Motor neuron (in vitro differentiated cells): Measurements from ENCODE around the gene GNRH2. TPM values are rescaled to one million over a fixed set of nuclear protein-coding genes. Genes with fewer than 3 reads are reported as not detected.
"Not testable (repeated sequence)": the region's sequence is repeated elsewhere in the genome, so short reads cannot be mapped to it uniquely, and the experiment has no call there.

ENCODE experiments used
- ATAC-seq, 8 experiments: fragments of 200-7000 bp; cut with Tn5 transposase; replicated peaks in 6 of 8; 2 replicates each; pipeline ENCODE4 v1.8.0; 2021; ENCODE audit warnings: mild to moderate bottlenecking in 8 of 8, moderate library complexity in 8 of 8
- H3K27ac ChIP-seq, 2 donors: fragments of 250-450 bp; sonication (Bioruptor Pico); 2 replicates each; pipeline ENCODE4 v1.9.0; 2021; ENCODE audit warnings: antibody characterized with exemption in 2 of 2, mild to moderate bottlenecking in 2 of 2, moderate library complexity in 1 of 2
- H3K4me1 ChIP-seq, 2 donors: fragments of 250-450 bp; sonication (Bioruptor Pico); replicated peaks in 1 of 2; 2 replicates each; pipeline ENCODE4 v1.6.1; 2021; ENCODE audit warnings: antibody characterized with exemption in 2 of 2, mild to moderate bottlenecking in 2 of 2, moderate library complexity in 1 of 2
- H3K4me3 ChIP-seq, 5 donors: fragments of 250-450 bp; sonication (Bioruptor Pico); 2 replicates each; pipeline ENCODE4 v1.9.0; 2021; ENCODE audit warnings: antibody characterized with exemption in 5 of 5, mild to moderate bottlenecking in 5 of 5, moderate library complexity in 4 of 5
- WGBS, 10 experiments: fragments of 450-650 bp; shearing (Covaris generic); methylation state at CpG; one replicate each; pipeline ENCODE4 v1.0.0; 2022; 5-methylcytosine and 5-hydroxymethylcytosine counted together
- in situ Hi-C, 9 experiments: fragments of 400-800 bp; cut with MboI; loops; one replicate each; pipeline ENCODE4 v1.15.0; 2021; ENCODE audit warnings: low sequenced_read_pairs in 9 of 9, low pct_unique_long_range_greater_than_20kb in 2 of 9; ENCODE audit not compliant: unreplicated experiment in 9 of 9
- total RNA-seq, 8 experiments: library from RNA; unstranded; fragments of 300-600 nt; gene quantifications; 2 replicates each; pipeline versions ENCODE4 v1.2.3 to v1.2.4, GENCODE V29; 2022

Gene GNRH2
- total RNA-seq, 8 experiments from 2014 or later, result 0.27 to 1.2 (median 0.96) TPM; not detected in 1

DNA sequence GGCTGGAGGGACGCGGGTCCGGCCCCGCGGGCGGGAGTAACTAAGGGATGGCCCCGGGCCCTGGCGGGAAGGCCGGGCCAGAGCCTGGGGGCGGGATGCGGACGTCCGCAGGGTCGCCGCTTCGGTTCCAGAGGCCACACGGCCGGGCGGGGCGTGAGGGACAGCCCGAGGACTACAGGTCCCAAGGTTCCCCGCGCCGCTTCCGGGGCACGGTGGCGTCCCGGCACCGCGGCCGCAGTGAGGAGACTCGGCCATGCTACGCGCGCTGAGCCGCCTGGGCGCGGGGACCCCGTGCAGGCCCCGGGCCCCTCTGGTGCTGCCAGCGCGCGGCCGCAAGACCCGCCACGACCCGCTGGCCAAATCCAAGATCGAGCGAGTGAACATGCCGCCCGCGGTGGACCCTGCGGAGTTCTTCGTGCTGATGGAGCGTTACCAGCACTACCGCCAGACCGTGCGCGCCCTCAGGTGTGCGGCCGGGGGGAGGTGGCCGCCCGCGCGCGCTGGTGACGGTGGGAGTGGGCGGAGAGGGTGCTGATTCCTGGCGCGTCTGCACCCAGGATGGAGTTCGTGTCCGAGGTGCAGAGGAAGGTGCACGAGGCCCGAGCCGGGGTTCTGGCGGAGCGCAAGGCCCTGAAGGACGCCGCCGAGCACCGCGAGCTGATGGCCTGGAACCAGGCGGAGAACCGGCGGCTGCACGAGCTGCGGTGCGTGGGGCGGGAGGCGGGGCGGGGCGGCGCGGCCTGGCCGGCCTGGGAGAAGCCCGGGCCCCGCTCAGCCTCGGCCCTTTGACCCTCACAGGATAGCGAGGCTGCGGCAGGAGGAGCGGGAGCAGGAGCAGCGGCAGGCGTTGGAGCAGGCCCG is 2.6 kb downstream of the GNRH2 start, which contains the start of gene MRPS26:
Gene MRPS26 (plus strand): TSS at position 237 of the 861 bp plus-strand sequence. CDS start 17 bp downstream, at position 254.
- in situ Hi-C loops, result no loop called here
- H3K4me3 ChIP-seq, result peak within 1 kb of the TSS; percentile 50 to 93 (median 61)
- H3K27ac ChIP-seq, result peak within 1 kb of the TSS; percentile 84 to 95
- WGBS, 10 experiments, result 0% methylated on average over 2 to 9 of the region's 104 CpGs; no CpG with 5 or more reads in 6 of the 10 experiments
- ATAC-seq, result peak; percentile 88 to 95 (median 94)
- H3K4me1 ChIP-seq, result peaks cover 10 to 12% of the 10 kb centered on the region in 2 donors

DNA sequence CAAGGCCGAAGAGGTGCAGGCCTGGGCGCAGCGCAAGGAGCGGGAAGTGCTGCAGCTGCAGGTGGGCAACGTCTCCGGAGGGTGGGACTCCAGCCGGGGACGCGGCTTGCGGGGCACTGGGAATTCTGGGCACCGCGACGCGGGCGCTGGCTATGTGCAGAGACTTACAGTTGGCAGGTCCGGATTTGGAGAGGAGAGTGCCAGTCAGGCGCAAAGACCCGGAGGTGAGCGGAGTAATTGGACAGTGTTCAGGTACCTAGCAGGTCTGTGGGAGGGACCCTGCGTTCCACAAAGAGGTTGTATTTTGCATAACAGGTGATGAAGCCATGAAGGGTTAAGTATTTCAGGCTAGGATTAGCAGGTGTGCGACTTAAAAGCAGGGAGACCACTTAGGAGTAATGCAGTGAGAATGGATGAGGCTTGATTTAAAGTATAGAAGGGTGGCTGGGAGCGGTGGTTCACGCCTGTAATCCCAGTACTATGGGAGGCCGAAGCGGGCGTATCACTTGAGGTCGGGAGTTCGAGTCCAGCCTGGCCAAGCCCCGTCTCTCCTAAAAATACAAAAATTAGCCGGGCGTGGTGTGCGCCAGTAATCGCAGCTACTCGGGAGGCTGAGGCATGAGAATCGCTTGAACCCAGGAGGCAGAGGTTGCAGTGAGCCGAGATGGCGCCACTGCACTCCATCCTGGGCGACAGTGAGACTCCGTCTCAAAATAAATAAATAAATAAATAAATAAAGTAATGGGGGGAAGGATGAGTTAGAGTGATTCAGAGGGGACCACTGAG is 3.4 kb downstream of the GNRH2 start:
- Histone ChIP-seq H3K27ac (peak overlapping the region; percentile 84 to 95), H3K4me3 (peak overlapping the region; percentile 50 to 93 (median 61)), H3K4me1 (peaks cover 10 to 12% of the 10 kb centered on the region in 2 donors)
- whole genome bisulfite sequencing, 10 experiments, result 9 to 64% (median 54%) methylated on average over 4 to 25 of the region's 39 CpGs; no CpG with 5 or more reads in 4 of the 10 experiments
- no peak for ATAC-seq
- in situ Hi-C loops, result no loop called here

DNA sequence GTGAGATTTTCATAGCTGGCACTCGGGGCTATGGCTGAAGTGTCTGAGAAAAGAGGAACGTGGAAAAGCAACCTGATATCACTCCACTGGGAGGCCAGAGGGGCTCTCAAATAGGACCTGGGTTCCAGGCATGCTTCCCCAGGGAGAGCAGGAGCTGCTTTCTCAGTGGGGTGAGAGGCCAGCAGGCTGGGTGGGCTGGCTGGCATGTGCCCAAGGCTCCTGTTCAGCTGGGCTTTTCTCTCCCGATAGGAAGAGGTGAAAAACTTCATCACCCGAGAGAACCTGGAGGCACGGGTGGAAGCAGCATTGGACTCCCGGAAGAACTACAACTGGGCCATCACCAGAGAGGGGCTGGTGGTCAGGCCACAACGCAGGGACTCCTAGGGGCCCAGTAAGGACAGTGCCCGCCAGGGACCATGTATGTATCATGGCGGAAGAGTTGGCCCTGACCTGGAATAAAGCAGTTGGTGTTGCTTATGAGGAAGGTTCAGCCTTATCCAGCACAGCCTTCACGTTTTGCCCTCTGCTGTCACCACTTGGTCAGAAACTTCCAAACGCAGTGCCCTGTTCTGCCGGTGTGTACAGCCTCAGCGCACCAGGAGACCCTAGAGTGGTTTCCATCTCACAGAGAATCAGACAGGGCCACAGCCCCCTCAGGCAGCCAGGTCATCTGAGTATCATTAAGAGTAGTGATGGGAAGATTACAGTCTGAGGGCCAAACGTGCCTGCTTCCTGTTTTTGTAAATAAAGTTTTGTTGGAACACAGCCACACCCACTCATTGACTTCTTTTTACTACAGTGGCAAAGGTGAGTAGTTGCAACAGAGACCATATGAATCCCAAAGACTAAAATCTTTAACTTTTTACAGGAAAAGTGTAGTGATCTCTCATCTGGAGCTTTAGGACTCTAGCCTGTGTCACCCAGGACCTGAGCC is 4.3 kb downstream of the GNRH2 start:
- Histone ChIP-seq H3K4me3 (peak overlapping the region in 4 of 5 donors; percentile 50 to 93 (median 76)), H3K4me1 (peaks cover 10 to 12% of the 10 kb centered on the region in 2 donors), H3K27ac (no peak overlapping the region)
- in situ Hi-C loops, result no loop called here
- WGBS, 10 experiments, result 65 to 100% (median 89%) methylated on average over 2 to 8 of the region's 14 CpGs; no CpG with 5 or more reads in 1 of the 10 experiments
- ATAC-seq, result no peak

DNA sequence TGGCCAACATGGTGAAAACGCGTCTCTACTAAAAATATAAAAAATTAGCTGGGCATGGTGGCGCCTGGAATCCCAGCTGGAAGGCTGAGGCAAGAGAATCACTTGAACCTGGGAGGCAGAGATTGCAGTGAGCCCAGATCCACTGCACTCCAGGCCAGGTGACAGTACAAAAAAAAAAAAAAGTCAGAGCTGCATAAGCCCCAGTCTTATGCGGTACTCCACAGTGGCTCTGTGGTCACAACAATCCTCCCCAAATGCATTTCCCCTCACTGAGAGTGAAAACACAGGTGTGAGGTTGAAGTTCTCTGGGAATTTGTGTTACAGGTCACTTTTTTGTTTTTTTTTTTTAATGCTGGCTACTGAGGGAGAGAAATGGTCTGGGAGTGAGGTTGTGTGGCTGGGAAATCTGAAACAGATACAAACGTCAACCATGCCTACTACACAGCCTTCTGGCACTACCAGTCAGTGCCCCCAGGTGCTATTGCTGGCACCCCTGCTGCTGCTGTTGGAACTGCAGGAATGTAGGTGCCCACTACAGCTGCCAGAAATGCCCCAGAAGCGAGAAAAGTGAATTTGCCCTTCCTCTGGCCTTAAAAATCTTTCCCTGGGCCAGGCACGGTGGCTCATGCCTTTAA is 8.1 kb downstream of the GNRH2 start:
- no peak for ATAC-seq
- Histone ChIP-seq H3K4me3 (no peak overlapping the region), H3K27ac (no peak overlapping the region), H3K4me1 (peaks cover 5 to 6% of the 10 kb centered on the region in 2 donors)
- 33 to 100% (median 75%) methylated on average over 1 to 4 of the region's 7 CpGs; no CpG with 5 or more reads in 2 of the 10 experiments for WGBS, 10 experiments
- in situ Hi-C loops, result loop anchor here in 2 of 9 experiments (10.0 to 25.0 kb wide), 2 partner anchors 63 to 261 kb away; no protein-coding TSS in a partner anchor

DNA sequence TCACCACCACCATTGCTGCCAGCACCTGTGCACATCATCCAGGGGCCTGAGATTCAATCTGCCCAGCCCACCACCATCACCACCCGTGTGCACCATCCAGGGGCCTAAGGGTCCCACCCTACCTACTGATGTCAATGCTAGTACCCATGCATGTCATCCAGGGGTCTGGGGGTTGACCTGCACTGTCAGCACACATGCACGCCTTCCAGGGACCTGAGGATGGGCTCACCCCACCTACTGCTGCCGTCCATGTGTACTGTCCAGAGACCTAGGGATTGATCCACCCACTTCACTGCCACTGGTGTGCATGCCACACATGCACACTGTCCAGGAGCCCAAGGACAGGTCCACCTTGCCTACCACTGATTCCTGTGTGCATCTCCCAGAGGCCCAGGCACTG is 16.1 kb downstream of the GNRH2 start:
- WGBS, 10 experiments, result 57 to 80% methylated on average over 1 of the region's 3 CpGs; no CpG with 5 or more reads in 8 of the 10 experiments
- H3K4me1 ChIP-seq, result no peaks in the 10 kb centered on the region
- no peak overlapping the region for H3K4me3 ChIP-seq
- ATAC-seq, result no peak
- H3K27ac ChIP-seq, result no peak overlapping the region
- in situ Hi-C loops, result loop anchor here in 2 of 9 experiments (10.0 to 25.0 kb wide), 2 partner anchors 55 to 253 kb away; no protein-coding TSS in a partner anchor

DNA sequence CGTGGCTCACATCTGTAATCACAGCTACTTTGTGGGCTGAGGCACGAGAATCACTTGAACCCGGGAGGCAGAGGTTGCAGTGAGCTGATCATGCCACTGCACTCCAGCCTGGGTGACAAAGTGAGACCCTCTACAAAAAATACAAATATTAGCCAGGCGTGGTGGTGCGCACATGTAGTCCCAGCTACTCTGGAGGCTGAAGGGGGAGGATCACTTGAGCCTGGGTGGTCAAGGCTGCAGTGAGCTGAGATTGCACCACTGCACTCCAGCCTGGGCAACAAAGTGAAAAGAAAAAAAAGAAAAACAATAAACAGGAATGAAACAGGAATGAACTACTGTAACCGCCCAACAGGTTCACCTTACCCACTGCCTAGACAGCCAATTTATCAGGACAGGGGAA is 20.7 kb downstream of the GNRH2 start:
- H3K4me3 ChIP-seq, ATAC-seq, H3K4me1 ChIP-seq, H3K27ac ChIP-seq: not testable (repeated sequence)
- in situ Hi-C loops, result loop anchor here in 1 of 9 experiments (25.0 kb wide), 1 partner anchor 248 kb away; no protein-coding TSS in a partner anchor
- WGBS, 10 experiments, result 31 to 100% (median 93%) methylated on average over 1 to 5 of the region's 6 CpGs; no CpG with 5 or more reads in 2 of the 10 experiments

DNA sequence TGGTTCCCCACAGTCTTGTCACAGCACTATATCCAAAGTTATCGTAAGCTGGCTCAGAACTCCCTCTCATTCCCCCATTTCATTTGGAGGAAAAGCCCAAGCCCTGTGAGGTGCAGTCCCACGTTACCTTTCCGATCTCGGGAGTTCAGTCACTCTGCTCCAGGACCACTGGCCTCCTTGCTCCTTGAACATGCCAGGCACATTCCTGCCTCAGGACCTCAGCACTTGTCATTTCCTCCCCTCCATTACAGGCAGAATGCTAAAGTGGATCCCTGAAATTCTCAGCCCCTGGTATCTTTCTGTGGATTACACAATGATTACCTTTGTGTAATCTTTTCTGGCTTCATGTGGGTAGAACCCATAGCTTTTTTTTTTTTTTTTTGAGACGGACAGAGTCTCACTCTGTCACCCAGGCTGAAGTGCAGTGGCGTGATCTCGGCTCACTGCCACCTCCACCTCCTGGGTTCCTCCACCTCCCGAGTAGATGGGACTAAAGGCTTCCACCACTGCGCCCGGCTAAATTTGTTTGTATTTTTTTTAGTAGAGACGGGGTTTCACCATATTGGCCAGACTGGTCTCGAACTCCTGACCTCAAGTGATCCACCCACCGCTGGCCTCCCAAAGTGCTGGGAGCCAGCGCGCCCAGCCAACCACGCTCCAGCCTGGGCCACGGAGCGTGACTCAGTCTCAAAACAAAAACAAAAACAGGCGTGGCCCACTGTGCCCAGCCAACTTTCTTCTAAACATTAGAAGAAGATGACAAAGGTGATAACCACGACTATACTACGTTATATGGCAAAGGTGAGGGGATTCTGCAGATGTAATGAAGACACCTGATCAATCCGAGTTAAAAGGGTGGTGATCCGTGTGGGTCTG is 24.0 kb downstream of the GNRH2 start:
- WGBS, 10 experiments, result 27 to 89% (median 81%) methylated on average over 3 to 17 of the region's 23 CpGs; no CpG with 5 or more reads in 1 of the 10 experiments
- no peaks in the 10 kb centered on the region for H3K4me1 ChIP-seq
- in situ Hi-C loops, result loop anchor here in 1 of 9 experiments (25.0 kb wide), 1 partner anchor 245 kb away; no protein-coding TSS in a partner anchor
- H3K4me3 ChIP-seq, result no peak overlapping the region
- peak in 2 of 8 experiments; percentile 54 to 70 for ATAC-seq
- H3K27ac ChIP-seq, result no peak overlapping the region

DNA sequence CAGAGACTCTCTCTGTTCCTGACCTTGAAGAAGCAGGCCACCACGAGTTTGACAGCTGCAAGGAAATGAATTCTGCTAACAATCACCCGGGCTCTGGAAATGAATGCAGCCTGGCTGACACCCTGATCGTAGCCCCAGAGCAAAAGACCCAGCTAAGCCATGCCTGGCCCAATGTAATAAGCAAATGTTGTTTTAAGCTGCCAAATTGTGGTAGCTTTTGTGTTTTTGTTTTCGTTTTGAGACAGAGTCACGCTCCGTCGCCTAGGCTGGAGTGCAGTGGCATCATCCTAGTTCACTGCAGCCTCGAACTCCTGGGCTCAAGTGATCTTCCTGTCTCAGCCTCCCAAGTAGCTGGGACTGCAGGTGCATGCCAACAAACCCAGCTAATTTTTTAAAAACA is 24.7 kb downstream of the GNRH2 start:
- 19 to 100% (median 60%) methylated on average over 1 to 8 of the region's 8 CpGs; no CpG with 5 or more reads in 3 of the 10 experiments for WGBS, 10 experiments
- in situ Hi-C loops, result loop anchor here in 1 of 9 experiments (25.0 kb wide), 1 partner anchor 244 kb away; no protein-coding TSS in a partner anchor
- Histone ChIP-seq H3K27ac (no peak overlapping the region), H3K4me1 (no peaks in the 10 kb centered on the region), H3K4me3 (no peak overlapping the region)
- ATAC-seq, result peak in 3 of 8 experiments; percentile 4 to 34 (median 13)

DNA sequence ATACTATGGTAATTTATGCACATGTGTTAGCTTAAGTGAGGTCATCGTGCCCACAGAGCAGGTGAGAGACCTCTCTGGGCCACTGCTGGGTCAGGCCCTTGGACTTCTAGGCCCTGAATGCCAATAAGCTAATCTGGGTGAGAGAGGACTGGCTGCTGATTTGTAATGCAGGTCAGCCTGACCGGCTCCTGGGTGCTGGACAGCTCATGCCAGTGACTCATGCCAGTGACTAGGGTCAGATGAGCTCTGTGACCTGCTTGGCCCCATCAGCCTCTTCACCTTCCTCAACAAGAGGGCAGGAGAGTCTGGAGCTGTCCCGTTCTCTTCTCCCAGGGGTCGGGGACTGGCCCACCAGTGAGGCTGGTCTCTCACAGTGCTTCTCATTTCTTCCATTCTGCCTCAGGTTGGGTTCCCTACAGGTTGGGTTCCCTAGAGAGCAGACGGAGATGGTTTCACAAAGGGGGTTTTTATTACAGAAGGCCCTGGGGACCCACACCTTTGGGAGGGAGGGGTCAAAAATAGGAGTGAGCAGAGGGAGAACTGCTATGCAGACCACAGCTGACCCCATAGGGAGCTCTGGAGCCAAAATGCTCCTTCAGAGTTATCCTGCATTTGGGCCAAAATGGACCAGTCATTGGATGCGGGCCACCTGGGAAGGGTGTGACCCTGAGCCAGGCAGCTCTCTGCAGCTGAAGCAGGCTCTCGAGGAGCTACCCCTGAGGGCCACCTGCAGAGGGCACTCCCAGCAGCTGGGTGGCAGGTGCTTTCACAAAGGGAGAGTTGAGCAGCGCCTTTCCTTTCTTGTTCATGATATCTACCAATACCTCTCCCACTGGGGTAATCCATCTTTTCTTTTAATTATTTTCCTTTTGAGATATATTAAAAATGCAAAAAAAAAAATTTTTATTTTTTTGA is 25.8 kb downstream of the GNRH2 start:
- H3K4me3 ChIP-seq, result no peak overlapping the region
- no peak overlapping the region for H3K27ac ChIP-seq
- peak in 1 of 8 experiments; percentile 4 for ATAC-seq
- in situ Hi-C loops, result loop anchor here in 1 of 9 experiments (25.0 kb wide), 1 partner anchor 243 kb away; no protein-coding TSS in a partner anchor
- WGBS, 10 experiments, result 0 to 90% (median 68%) methylated on average over 1 to 3 of the region's 8 CpGs; no CpG with 5 or more reads in 4 of the 10 experiments
- H3K4me1 ChIP-seq, result no peaks in the 10 kb centered on the region

DNA sequence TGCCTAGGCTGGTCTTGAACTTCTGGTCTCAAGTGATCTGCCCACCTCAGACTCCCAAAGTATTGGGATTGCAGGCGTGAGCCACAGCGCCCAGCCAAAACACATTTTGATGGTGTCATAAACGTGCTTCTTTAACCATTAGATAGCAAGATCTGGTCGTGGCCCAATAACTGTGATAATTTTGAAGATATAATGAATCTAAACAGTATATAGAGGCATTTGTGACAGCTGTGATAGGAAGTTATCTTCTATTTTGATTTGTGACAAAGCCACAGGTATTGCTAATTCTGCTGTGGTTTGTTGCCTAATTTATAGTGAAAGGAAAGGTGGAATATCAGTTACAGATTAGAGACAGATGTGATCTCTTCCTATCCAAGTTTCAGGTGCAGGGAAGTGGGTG is 27.3 kb downstream of the GNRH2 start:
- in situ Hi-C loops, result loop anchor here in 1 of 9 experiments (25.0 kb wide), 1 partner anchor 242 kb away; no protein-coding TSS in a partner anchor

More for the DNA sequence above, 27.3 kb downstream of the GNRH2 start:
- Histone ChIP-seq H3K27ac (no peak overlapping the region), H3K4me1 (no peaks in the 10 kb centered on the region), H3K4me3 (no peak overlapping the region)
- WGBS, 10 experiments, result 71 to 100% (median 100%) methylated on average over 1 to 4 of the region's 4 CpGs; no CpG with 5 or more reads in 4 of the 10 experiments
- ATAC-seq, result no peak
